Measurements from ENCODE around the gene RIC3.
A peak's percentile ranks its signal among the peaks of the same experiment; 100 is the strongest.

RIC3 gene

DNA sequence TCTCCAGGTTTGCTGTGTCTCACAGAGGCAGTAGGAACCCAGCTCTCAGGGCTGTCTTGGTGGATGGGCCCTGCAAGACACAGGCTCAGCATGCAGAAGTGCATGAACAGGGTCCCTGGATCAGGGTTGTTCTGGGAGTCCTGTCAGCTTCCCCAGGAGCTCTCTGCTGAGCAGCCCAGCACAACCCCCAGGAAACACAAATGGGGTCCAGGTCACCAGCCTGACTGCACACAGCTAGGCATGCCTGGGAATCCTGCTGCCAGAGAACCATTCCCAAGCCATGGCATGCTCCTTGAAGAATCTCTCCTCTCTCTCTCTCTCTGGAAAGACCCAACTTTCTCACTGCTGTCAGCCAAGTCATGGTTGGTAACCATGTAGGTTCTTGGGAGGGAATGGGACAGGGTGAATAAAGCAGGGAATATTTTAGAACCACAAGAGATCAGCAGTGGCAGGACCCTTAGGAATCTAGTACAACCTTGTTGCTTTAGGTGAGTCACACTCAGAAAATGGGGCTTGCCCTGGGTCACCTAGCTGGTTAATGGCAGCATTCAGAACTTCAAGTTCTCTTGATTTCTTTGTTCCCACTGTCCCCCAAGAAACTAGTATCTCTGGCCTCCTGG, 66.4 kb downstream of the RIC3 start:
- FAIRE-seq = no peak

DNA sequence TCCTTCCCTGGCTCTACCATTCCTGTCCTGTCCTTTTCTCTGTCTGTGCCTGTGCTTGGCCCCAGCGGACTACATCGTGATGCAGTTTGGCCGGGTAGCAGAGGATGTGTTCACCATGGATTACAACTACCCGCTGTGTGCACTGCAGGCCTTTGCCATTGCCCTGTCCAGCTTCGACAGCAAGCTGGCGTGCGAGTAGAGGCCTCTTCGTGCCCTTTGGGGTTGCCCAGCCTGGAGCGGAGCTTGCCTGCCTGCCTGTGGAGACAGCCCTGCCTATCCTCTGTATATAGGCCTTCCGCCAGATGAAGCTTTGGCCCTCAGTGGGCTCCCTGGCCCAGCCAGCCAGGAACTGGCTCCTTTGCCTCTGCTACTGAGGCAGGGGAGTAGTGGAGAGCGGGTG, 67.4 kb downstream of the RIC3 start:
- no peak for FAIRE-seq

GRCh38 chr11:8100605-8101004, 68.2 kb downstream of the RIC3 start:
- FAIRE-seq = no peak

GRCh38 chr11:8100158-8100557, 68.7 kb downstream of the RIC3 start:
- no peak for FAIRE-seq

GRCh38 chr11:8099291-8099899, 69.4 kb downstream of the RIC3 start:
- FAIRE-seq = peak; percentile 60

DNA sequence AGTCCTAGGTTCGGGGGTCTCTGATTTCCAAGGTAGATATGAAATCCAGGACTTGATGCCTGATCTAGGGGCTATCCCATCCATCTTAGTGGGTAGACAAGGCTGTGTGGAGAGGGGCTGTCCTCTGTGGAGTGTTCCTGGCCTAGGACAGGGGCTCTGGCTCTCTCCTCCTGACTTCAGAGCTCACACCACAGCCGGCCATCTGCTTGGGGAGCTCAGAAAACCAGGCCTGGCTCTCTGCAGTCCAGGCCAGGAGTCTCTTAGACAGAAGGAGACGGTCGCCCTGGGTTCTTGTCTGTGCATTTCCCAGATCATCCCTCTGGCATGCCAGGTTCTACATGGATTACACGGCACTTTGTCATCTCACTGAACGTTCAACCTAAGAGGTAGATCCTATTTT, 69.9 kb downstream of the RIC3 start:
- FAIRE-seq = no peak

- FAIRE-seq = no peak
Observed at GRCh38 chr11:8098361-8098760, 70.5 kb downstream of the RIC3 start.

GRCh38 chr11:8097926-8098325, 70.9 kb downstream of the RIC3 start:
- no peak for FAIRE-seq

- no peak for FAIRE-seq
Observed at GRCh38 chr11:8097468-8097867, 71.4 kb downstream of the RIC3 start.

DNA sequence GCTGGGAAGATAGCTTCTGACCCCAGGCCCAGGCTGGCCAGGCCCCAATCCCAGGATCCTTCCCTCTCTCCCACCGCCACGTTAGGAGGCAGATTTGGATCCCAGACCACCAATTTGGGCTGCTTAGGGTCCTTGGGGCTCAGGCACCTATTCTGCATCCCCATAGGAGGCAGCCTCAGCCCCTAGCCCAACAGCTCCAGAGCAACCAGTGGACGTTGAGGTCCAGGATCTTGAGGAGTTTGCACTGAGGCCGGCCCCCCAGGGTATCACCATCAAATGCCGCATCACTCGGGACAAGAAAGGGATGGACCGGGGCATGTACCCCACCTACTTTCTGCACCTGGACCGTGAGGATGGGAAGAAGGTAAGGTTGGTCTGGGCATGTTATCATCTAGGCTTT, 71.8 kb downstream of the RIC3 start:
- no peak for FAIRE-seq

- no peak for FAIRE-seq
Observed at GRCh38 chr11:8096575-8096974, 72.2 kb downstream of the RIC3 start.

DNA sequence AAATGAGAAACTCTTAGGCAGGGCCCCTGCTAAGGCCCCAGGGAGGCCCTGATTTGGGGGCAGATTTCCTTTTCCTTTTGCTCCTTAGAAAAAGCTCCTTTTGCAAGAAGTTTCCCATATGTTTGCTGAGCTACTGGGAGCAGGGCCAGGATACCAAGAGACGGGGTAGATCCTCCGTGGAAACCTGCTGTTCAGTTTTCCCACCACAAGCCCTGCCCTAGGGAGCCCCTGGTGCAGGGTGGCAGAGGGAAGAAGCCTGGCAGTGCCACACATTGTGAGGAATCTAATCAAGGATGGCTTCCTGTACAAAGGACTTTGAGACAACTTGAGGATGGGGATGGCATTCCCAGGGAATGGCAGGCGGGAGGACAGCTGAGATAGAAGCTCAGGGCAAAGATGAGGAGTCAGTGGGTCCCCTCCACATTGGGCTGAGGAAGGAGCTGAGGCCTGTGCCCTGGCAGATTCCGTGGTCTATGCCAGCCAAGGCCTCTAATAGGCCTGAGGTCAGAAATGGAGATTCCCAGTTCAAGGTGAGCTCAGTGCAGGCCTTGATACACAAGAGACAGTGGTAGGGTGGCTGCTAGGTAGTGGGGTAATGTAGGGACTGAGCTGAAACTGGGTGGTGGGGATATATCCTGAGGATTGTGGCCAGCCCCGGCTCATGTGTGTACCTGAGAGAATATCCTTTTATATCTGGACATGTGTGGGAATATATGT, 72.9 kb downstream of the RIC3 start:
- no peak for FAIRE-seq

DNA sequence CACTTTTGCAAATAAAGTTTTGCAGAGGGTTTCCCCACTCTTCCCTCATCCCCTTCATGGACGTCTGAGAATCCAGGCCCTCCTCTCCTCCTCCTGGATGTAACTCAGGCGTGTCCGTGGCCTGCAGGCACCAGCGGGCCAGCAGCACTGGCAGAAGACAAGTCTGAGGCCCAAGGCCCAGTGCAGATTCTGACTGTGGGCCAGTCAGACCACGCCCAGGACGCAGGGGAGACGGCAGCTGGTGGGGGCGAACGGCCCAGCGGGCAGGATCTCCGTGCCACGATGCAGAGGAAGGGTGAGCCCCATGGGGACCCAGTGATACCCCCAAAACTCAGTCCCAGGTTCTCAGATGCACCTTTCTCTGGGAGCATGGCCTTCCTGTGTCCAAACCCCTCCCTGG, 73.5 kb downstream of the RIC3 start:
- FAIRE-seq = no peak

DNA sequence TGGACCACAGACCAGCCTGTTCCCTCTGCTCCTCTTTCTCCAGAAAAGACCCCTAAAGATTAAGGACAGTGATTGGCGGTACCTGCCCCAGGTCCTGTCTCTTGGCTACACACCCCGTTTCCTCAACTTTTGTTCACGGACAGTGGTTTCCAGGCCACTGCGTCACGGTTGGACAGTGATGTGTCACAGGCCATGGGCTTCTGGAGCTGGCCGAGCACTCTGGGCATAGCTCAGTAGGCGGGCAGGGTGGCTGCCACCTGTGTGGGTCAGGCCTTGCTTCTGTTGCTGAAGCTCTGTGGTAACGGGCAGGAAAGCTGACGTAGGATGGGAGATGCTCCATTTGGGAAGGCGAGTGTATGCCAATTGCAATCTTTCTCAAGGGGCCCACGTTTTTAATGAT, 74.2 kb downstream of the RIC3 start:
- FAIRE-seq = no peak

DNA sequence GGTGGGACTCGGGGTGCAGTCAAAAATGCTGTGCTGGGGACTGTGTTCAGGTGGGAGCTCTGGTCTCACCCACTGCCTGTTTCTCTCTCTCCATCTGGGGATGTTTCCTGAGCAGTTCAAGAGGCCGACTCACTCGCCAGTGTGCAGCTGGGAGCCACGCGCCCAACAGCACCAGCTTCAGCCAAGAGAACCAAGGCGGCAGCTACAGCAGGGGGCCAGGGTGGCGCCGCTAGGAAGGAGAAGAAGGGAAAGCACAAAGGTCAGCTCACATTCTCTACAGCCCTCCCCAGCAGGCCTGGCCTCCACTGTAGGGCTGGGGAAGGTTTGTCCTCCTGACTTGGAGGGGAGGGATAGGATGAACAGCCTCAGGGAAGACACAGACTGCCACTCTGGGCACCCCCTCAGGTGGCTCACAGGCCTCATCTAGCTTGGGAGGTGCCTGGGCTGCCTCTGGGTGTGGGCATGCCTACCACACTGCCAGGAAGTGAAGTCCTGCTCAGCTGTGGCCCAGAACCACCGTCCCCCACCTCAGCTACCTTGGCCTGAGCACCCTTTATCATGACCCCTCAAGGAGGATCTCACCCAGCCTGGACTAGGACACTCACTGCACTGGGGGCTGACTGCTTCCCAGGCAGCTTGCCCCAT, 74.8 kb downstream of the RIC3 start:
- no peak for FAIRE-seq

DNA sequence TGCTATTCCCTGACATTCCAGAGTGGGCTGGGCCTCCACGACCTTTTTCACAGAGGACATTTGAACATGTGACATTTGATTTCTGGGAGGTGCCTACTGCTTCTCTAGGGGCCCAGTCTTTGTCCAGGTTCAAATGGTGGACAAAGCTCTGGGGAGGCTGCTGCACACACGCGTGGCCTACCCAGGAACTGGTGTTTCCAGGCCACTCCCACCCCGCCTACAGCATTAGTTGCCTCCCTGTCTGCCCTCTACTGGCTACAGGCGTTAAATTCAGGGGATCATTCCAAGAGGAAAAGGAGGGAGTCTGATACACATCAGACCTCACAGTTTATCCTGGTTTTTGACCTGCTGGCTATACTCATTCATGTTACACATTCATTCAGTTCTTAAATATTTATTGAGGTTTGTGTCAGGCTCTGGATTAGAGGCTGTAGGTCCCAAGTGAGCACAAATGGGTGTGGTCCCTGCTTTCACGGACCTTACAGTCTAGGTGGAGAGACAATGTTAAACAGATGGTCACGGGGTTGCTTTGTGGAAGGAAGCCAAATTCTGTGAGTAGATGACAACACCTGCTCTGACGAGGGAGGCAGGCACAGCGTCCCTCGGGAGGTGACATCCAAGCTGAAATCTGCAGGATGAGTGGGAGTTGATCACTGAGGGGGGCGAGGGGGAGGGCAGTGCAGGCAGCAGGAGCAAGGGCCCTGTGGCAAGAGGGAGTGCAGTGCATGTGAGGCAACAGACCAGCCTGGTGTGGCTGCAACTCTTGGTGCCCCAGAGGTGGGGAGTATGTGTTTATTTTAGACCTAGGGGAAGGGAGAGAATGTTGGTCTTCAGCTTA, 76.0 kb downstream of the RIC3 start:
- FAIRE-seq = no peak

- no peak for FAIRE-seq
Observed at GRCh38 chr11:8091721-8092120, 77.1 kb downstream of the RIC3 start.

- FAIRE-seq = no peak
Observed at GRCh38 chr11:8090756-8091155, 78.1 kb downstream of the RIC3 start.

DNA sequence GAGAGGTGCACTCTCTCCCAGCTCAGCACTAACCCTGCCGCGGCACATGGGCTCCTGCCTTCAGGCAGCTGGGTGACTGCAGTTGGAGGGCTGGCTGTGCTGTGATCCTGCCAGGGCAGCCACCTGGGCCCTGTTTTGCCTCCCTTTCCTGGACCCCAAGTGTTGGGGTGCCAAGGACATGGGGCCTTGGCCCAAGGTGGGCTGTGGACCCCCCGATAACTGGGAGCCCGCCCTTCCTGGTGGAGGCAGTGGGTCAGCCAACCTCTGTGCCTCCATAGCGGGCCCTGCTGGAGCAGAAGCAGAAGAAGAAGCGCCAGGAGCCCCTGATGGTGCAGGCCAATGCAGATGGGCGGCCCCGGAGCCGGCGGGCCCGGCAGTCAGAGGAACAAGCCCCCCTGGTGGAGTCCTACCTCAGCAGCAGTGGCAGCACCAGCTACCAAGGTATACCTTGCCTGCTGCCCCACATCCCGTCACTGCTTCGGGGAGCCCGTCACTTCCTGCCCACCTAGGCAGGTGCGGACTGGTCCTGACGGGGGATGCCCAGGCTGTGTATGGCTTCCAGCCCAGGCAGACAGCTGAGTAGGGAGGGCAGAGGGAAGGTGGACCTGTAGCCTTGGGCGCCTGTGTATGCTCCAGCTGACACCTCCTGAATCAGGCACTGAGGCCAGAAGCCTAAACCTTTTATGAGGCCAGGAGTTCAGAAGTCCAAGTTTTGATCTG, 78.9 kb downstream of the RIC3 start:
- no peak for FAIRE-seq

GRCh38 chr11:8087756-8088155, 81.1 kb downstream of the RIC3 start:
- no peak for FAIRE-seq

DNA sequence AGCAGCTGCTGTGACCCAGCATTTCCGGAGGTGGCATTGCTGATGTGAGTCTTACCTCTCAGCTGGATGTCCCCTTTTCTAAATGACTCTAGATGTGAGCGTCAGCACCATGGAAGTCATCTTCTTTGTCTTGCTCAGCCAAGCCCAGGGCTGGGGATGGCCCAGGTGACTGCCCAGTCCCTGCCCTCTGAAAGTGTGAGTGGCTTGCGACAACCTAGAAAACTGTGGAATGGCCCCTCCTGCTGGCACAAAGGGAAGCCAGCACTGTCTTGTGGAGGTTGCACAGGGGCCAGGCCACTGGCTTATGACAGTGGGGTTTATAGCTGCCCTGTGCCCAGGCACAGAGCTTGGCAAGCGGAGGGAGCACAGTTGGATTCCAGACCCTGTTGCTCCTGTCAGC, 81.6 kb downstream of the RIC3 start:
- FAIRE-seq = no peak

- FAIRE-seq = no peak
Observed at GRCh38 chr11:8086571-8086970, 82.3 kb downstream of the RIC3 start.

Measured in TTC549 (cell line).